Cardiac muscle cell (in vitro differentiated cells and primary cell): ENCODE measurements around the gene IGFBP4. TPM values are rescaled to one million over a fixed set of nuclear protein-coding genes. Genes with fewer than 3 reads are reported as not detected.

Source experiments
- DNase-seq, 2 donors: peaks; one replicate each; pipeline versions ENCODE4 v3.0.0 to v3.0.0-alpha.2; 2010 to 2017; ENCODE audit warnings: low read depth in 1 of 2, low spot score in 1 of 2
- H3K27ac ChIP-seq: fragments of 200-600 bp; sonication (generic); 2 replicates; pipeline ENCODE4 v1.5.1; 2016
- H3K27me3 ChIP-seq: fragments of 200-600 bp; sonication (generic); 2 replicates; pipeline ENCODE4 v1.6.0; 2016; ENCODE audit warnings: control low read depth
- H3K36me3 ChIP-seq: fragments of 200-600 bp; sonication (generic); 2 replicates; pipeline ENCODE4 v1.5.1; 2016; ENCODE audit warnings: control low read depth
- H3K4me1 ChIP-seq: fragments of 200-600 bp; sonication (generic); 2 replicates; pipeline ENCODE4 v1.8.1; 2017; ENCODE audit warnings: low read depth, mild to moderate bottlenecking, mixed run types
- H3K4me3 ChIP-seq: fragments of 200-600 bp; sonication (generic); 2 replicates; pipeline ENCODE4 v1.5.1; 2016; ENCODE audit warnings: mild to moderate bottlenecking
- H3K9me3 ChIP-seq: fragments of 200-600 bp; sonication (generic); 2 replicates; pipeline ENCODE4 v1.5.1; 2017; ENCODE audit warnings: low read depth, mild to moderate bottlenecking, control low read depth
- CTCF ChIP-seq: IDR thresholded peaks from 2 replicates; pipeline ENCODE4 v1.5.1; 2012; ENCODE audit warnings: low read depth, mild to moderate bottlenecking, low read length
- polyA plus RNA-seq: library from polyadenylated mRNA; unstranded; fragments of >200 nt; fragmentation: Nextera tagmentation; extraction: Ambion mirVana; gene quantifications from 2 replicates; pipeline ENCODE4 v1.2.1, GENCODE V29; 2016
- total RNA-seq: library from RNA; depleted of rRNA; stranded (reverse); fragments of >200 nt; gene quantifications from 2 replicates; pipeline ENCODE4 v1.2.3, GENCODE V29; 2016

IGFBP4 gene
- total and polyA plus RNA-seq, 2 experiments from 2014 or later: 87.4 to 109 TPM

GRCh38 chr17:40487371-40488020 lies 44.2 kb downstream of the IGFBP4 start:
- peaks cover 4% of the 10 kb centered on the region for H3K4me1 ChIP-seq
- no peak for TF ChIP-seq CTCF
- no peak for DNase-seq
- H3K27ac ChIP-seq: no peak overlapping the region
- no peaks in the 10 kb centered on the region for H3K9me3 ChIP-seq
- H3K27me3 ChIP-seq: no peaks in the 10 kb centered on the region
- no peak overlapping the region for H3K4me3 ChIP-seq
- no peaks in the 10 kb centered on the region for H3K36me3 ChIP-seq

- peak; percentile 55 to 90 for DNase-seq
- Histone ChIP-seq H3K4me3 (no peak overlapping the region), H3K9me3 (no peaks in the 10 kb centered on the region), H3K27me3 (no peaks in the 10 kb centered on the region), H3K4me1 (peaks cover 4% of the 10 kb centered on the region), H3K27ac (no peak overlapping the region), H3K36me3 (no peaks in the 10 kb centered on the region)
- no peak for TF ChIP-seq CTCF
Measured at GRCh38 chr17:40490289-40490853, 47.1 kb downstream of the IGFBP4 start.

- TF ChIP-seq CTCF: no peak
- no peak overlapping the region for H3K4me3 ChIP-seq
- H3K36me3 ChIP-seq: no peaks in the 10 kb centered on the region
- peaks cover 4% of the 10 kb centered on the region for H3K4me1 ChIP-seq
- no peak overlapping the region for H3K27ac ChIP-seq
- DNase-seq: no peak
- no peaks in the 10 kb centered on the region for H3K9me3 ChIP-seq
- no peaks in the 10 kb centered on the region for H3K27me3 ChIP-seq
Measured at GRCh38 chr17:40490982-40491381, 47.7 kb downstream of the IGFBP4 start.

GRCh38 chr17:40491486-40491885 lies 48.2 kb downstream of the IGFBP4 start:
- DNase-seq: no peak

GRCh38 chr17:40493697-40494096 lies 50.4 kb downstream of the IGFBP4 start:
- Histone ChIP-seq H3K9me3 (no peaks in the 10 kb centered on the region), H3K27me3 (no peaks in the 10 kb centered on the region), H3K4me3 (no peak overlapping the region), H3K4me1 (peaks cover 4% of the 10 kb centered on the region), H3K36me3 (no peaks in the 10 kb centered on the region), H3K27ac (no peak overlapping the region)
- TF ChIP-seq CTCF: no peak
- no peak for DNase-seq

More at GRCh38 chr17:40491486-40491885, 48.2 kb downstream of the IGFBP4 start:
- no peaks in the 10 kb centered on the region for H3K36me3 ChIP-seq
- no peaks in the 10 kb centered on the region for H3K27me3 ChIP-seq
- no peaks in the 10 kb centered on the region for H3K9me3 ChIP-seq
- no peak for TF ChIP-seq CTCF
- peaks cover 4% of the 10 kb centered on the region for H3K4me1 ChIP-seq
- H3K4me3 ChIP-seq: no peak overlapping the region
- no peak overlapping the region for H3K27ac ChIP-seq
